HG03520 (cell line): ENCODE measurements around the gene CLSTN1.

Experiments
- ATAC-seq: cut with Tn5 transposase; IDR thresholded peaks from one replicate; pipeline ENCODE4 v1.9.1; 2021; ENCODE audit warnings: mild to moderate bottlenecking, moderate library complexity; ENCODE audit not compliant: unreplicated experiment

The CLSTN1 gene

DNA sequence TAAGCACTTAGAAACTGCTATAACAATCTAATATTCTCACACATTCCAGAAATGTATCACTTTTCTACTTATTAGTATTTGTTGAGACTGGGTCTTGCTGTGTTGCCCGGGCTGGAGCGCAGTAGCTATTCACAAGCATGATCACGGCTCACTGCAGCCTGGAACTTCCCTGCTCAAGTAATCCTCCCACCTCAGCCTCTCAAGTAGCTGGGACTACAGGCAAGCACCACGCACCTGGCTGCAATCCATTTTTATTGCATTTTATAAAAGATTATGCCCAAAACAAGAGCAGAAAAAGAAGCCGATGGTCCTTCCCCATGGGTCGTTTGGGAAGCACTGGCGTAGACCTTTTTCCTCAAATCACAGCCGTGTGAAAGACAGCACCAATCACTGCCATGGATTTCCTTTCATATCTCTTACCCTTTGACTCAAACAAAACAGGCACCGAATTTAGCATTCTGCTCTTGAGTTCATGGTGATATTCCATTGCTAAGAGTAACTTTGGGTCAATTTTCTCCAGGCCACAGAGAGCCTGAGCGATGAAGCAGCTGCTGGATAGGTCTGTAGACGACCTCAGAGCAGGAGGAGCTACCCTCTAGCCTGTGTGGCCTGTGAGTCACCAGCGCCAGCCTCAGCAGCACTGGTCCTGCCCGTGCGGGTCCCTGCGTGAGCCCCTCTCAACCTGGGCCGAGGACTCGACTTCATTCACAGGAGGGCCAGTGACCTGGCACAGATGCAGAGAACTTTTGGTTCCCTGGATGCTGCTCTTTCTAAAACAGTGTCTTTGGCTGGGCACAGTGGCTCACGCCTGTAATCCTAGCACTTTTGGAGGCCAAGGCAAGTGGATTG is 91.4 kb downstream of the CLSTN1 start:
- ATAC-seq, result no peak

DNA sequence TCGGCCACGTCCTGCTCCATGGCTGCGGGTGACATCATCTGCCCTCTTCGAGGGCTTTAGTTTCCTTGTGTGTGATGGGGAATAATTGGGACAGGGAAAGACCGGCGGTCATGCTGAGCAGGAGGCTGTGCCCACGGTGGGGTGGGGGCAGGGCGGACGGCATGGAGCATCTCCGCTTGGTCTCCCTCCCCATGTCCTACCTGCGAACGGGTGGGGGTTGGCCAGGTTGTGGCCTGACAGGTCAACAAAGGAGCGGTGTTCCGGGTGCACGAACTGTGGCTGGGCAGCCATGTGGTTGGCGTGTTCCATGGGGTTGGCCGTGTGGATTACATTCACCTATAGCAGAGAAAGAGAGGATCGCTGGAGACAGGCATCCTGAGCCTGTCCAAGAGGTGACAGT is 92.2 kb downstream of the CLSTN1 start:
- ATAC-seq, result no peak

DNA sequence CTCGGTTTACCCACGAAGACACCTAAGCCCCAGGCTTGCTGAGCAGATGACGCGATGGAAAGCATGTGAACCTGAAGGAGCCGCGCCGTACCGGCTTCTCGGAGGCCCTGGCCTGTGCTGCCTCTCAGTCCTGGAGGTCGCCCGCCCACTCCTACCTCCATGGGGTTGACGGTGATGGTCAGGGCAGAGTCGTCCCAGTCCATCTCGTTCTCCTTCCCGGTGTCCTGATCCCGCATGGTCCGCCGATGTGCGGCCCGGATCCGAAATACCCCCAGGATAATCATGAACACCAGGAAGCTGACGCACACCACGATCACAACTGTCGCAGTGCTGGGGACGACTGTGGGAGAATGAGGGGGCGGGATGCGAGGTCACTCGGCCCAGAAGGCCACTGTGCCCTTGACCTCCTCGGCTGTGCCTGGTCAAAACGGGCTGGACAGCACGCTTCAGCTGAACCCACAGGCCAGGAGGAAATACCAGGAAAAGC is 92.7 kb downstream of the CLSTN1 start:
- ATAC-seq, result no peak

DNA sequence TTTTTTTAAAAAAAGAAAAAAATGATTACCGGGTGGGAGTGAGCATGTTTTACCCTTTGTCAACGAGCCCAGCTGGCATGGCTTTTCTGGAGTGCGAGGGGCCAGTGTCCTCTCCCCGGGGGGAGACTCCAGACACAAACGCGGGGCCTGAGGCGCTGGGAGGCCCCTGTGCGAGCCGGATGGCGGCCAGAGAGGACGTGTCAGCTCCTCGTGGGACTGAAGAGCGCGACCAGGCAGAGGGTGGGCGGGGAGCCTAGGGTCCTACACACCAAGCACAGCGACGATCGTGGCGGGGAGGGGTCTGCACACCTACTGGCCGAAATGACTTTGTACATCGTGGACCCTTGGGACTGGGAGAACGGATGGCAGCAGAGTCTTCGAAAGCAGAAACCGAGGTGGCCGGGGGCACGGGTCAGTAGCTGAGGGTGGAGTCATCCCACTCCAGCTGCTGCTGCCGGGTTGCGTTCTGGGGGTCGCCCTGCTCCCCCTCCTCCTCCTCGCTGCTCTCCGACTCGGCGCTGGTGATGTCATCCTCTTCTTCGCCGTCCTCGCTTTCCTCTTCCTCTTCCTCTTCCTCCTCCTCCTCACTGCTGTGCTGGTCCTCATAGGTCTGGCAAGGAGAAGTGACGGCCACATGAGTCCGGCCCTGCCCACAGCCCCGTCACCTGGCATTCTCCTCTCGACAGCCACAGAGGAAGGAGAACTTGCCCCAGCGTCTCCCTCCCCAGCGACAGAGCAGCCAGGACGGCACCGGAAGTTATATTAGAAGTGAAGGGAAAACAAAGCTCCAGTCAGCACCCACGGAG is 93.5 kb downstream of the CLSTN1 start:
- no peak for ATAC-seq

DNA sequence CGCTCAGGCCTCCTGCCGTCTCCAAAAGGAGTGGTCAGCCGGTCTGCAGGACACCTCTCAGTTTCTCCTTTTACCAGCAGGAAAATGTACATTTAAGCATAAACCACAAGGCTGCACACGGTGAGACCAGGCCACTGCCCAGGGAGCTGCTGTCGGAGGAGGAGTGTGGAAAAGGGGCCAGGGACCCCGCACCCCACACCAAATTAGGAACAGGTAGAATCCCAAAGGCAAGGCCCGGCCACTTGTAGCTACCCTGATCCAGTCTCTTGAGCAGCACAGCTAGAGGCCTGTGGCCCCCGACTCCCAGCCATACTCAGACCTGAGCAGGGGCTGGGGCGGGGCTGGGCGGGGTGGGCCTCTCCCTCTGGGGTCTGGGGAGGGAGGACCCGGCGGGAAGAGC is 94.2 kb downstream of the CLSTN1 start:
- no peak for ATAC-seq

DNA sequence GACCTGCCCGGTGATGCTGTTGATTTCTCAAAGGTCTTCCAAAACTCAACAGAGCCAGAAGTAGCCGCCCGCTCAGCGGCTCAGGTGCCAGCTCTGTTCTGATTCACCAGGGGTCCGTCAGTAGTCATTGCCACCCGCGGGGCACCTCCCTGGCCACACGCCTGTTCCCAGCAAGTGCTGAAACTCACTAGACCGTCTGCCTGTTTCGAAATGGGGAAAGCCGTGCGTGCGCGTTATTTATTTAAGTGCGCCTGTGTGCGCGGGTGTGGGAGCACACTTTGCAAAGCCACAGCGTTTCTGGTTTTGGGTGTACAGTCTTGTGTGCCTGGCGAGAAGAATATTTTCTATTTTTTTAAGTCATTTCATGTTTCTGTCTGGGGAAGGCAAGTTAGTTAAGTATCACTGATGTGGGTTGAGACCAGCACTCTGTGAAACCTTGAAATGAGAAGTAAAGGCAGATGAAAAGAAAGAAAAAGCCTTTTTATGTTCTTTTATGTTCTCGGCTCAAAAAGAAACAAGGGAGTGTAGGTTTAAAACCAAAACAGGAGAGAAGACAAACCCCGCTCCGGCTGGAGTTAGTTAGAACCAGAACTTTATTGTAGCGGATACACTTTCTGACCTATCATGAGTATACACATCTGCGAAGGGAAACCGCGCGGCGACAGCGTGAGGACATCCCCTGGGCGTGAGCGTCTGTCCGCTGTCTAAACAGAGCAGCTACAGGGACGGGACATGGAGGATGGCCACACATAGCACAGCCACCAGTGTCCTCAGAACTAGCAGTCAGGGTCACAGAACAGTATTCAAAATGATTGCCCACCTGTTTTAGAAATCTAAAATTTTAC is 95.1 kb downstream of the CLSTN1 start:
- ATAC-seq, result no peak

DNA sequence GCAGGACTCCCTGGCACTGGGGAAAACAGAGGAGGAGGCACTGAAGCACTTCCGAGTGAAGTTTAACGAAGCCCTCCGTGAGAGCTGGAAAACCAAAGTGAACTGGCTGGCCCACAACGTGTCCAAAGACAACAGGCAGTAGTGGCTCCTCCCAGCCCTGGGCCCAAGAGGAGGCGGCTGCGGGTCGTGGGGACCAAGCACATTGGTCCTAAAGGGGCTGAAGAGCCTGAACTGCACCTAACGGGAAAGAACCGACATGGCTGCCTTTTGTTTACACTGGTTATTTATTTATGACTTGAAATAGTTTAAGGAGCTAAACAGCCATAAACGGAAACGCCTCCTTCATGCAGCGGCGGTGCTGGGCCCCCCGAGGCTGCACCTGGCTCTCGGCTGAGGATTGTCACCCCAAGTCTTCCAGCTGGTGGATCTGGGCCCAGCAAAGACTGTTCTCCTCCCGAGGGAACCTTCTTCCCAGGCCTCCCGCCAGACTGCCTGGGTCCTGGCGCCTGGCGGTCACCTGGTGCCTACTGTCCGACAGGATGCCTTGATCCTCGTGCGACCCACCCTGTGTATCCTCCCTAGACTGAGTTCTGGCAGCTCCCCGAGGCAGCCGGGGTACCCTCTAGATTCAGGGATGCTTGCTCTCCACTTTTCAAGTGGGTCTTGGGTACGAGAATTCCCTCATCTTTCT is 96.7 kb downstream of the CLSTN1 start:
- no peak for ATAC-seq

DNA sequence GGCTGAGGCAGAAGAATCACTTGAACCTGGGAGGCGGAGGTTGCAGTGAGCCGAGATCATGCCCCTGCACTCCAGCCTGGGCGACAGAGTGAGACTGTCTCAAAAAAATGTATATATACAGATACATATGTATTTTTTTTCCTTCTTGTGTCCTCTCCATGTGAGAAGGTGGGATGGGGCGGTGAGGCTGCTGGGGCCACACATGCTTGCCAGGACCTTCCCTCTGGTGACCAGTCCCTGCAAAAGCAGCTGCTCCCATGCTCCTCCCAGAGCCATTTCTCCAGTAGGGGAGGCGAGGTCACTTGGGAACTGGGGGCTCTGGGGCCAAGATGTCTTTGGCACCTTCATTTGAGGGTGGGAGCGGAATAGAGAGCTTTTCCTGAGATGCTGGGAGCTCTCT is 97.4 kb downstream of the CLSTN1 start:
- ATAC-seq, result no peak

DNA sequence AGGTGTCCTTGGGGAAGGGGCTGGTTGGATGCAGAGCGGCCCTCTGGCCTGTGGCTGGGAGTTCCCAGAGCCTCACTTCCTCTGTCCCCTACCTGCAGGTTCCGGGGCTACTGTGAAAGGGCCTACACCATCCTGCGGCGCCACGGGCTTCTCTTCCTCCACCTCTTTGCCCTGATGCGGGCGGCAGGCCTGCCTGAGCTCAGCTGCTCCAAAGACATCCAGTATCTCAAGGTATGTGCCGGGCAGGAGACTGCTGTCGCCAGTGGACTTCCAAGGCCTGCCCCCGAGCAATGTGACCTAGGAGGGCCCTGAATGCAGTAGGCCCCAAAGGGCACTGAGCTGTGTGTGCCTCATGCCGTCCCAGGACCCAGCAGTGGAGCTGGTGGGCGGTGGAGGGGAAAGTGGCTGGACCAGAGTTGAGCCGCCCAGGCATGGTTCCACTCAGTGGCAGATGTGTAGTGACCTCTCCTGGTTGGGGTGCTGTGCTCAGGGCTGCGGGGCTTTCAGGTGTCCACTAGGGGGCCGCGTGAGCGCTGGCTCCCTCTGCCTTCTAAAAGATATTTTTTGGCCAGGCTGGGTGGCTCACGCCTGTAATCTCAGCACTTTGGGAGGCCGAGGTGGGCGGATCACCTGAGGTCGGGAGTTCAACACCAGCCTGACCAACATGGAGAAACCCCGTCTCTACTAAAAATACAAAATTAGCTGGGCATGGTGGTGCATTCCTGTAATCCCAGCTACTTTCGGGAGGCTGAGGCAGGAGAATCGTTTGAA is 98.9 kb downstream of the CLSTN1 start:
- no peak for ATAC-seq

DNA sequence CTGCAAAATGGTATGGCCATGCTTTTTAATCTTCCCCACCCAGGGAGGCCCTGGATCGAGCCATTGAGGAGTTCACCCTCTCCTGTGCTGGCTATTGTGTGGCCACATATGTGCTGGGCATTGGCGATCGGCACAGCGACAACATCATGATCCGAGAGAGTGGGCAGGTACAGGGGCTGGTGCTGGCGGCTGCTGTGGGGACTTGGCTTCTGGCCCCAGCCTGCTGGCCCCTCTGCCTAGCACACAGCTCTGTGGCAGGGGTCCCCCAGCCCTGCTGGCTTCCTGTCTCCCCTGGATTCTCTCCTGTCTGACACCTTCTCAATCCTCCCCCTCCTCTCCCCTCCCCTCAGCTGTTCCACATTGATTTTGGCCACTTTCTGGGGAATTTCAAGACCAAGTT is 99.8 kb downstream of the CLSTN1 start:
- no peak for ATAC-seq

DNA sequence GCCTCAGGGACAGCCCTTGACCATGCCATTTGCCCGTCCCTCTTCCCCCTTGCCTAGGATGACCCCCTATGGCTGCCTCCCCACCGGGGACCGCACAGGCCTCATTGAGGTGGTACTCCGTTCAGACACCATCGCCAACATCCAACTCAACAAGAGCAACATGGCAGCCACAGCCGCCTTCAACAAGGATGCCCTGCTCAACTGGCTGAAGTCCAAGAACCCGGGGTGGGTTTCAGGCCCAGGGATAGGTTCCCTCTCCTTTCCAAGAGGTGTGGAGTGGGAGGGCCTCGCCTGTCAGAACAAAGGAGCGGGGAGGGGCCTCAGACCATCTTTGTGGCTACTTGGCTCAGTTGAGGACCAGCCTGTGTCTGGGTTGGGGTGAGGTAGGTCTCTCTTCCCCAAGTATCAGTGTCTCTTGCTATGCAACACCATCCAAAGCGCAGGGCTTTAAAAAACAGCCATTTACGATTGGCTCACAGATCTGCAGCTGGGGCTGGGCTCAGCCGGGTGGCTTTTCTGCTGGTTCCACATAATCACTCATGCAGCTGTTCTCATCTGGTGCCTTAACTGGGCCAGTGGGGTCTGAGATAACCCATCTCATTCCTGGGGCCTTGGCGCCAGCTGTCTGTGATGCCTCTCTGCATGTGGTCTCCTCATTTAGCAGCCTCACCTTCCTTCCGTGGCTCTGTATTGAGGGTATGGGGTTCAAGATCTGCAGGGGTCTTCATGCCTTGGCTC is 100.5 kb downstream of the CLSTN1 start:
- no peak for ATAC-seq

DNA sequence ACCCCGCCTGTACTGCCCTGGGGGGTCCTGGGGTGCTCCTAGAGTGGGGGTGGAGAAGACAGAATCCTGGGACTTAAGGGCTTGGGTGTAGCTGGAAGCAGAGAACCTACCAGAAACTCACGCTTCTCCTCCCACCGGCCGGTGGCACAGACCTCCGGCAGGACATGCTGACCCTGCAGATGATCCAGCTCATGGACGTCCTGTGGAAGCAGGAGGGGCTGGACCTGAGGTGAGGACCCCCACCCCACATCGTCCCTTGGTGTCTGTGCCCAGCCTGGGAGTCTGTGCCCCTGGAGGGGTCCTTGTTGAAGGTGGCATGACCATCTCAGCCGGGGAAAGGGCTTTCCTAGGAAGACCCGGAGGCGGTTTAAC is 101.4 kb downstream of the CLSTN1 start:
- ATAC-seq, result no peak

DNA sequence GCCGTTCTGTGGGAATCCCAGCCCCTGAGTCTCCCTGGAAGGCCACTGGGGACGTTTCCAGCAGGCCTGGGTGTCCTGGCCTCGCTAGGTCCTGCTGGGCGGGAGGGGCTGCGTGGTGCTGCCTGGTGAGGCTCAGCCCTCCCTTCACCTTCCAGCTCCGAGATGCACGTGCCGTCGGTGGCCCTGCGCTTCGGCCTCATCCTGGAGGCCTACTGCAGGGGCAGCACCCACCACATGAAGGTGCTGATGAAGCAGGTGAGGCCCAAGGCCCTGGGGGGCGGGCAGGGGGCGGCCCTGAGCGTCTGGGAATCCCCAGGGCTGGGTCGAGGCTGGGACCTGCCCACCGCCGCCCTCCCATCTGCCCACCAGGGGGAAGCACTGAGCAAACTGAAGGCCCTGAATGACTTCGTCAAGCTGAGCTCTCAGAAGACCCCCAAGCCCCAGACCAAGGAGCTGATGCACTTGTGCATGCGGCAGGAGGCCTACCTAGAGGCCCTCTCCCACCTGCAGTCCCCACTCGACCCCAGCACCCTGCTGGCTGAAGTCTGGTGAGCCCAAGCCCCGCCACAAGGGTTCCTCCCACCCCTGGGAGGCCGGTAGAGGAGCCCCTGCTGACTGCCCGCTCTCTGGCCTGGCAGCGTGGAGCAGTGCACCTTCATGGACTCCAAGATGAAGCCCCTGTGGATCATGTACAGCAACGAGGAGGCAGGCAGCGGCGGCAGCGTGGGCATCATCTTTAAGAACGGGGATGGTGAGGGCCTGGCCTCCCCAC is 102.0 kb downstream of the CLSTN1 start:
- ATAC-seq, result no peak

DNA sequence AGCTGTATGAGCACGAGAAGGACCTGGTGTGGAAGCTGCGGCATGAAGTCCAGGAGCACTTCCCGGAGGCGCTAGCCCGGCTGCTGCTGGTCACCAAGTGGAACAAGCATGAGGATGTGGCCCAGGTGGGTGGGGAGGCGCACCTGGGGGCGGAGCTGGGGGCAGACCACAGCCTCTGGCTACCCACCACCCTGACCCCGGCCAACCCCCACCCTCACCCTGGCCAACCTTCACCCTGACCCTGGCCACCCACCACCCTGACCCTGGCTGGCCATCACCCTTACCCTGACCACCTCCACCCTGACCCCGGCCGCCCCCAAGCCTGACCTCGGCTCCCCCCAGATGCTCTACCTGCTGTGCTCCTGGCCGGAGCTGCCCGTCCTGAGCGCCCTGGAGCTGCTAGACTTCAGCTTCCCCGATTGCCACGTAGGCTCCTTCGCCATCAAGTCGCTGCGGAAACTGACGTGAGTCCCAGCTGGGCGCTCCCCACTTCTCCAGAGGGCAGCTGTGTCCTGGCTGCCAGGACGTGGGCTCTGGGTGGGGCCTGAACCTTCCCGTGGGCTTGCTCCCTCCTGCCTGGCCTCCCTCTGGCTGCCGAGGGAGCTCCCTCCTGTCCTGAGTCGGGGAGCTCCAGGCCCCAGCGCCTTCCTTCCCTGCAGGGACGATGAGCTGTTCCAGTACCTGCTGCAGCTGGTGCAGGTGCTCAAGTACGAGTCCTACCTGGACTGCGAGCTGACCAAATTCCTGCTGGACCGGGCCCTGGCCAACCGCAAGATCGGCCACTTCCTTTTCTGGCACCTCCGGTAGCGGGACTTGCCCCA is 102.8 kb downstream of the CLSTN1 start:
- ATAC-seq, result no peak

DNA sequence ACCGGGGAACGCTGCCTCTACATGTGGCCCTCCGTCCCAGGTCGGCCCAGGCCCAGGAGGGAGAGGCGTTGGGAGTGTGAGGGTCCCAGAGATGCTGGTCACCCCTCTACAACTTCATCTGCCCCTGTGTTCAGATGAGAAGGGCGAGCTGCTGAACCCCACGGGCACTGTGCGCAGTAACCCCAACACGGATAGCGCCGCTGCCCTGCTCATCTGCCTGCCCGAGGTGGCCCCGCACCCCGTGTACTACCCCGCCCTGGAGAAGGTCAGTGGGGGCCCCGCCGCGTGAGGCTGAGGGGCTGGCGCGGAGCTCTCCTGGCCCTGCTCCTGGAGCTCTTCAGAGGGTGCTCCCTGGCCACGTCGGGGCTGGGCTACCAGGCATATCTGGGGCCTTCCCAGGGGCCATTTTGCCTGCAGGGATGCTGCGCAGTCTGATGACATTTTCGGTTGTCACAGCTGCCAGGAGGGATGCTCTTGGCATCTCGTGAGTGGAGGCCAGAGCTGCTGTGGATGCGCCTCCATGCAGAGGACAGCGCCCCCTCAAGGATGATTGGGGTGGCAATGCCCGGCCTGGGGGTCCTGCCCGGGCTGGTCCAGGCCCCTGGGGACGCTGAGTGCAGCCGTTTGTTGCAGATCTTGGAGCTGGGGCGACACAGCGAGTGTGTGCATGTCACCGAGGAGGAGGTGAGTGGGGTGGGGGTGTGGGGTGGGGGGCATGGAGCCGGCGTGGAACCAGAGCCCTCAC is 103.6 kb downstream of the CLSTN1 start:
- no peak for ATAC-seq

DNA sequence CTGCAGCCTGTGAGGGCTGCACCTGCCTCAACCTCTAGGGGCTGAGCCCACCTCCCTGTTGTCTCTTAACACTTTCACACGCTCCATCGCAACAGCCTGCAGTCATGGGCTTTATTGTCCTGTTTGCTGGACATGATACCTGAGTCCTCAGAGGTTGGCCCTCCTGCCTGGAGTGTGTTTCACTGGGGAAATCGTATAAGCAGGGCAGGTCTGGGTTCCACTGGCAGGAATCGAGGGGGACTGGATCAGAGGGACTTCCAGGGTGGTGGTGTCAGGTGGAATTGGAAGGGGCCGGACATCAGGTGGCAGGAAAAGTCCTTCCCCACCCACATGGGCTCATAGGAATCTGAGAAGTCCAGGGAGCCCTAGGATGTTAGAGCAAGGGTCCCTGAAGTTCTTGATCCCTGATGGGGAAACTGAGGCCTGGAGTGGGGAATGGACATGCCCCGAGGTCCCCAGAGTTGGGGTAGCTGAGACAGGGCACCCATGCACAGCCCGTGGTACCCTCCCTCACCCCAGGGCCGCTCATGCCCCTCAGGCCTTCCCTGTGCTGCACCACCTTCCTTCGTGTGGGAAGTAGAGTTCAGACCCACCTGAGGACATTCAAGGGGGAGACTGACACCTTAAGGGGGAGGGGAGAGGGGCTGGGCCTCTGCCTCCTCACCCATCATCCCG is 105.6 kb downstream of the CLSTN1 start:
- no peak for ATAC-seq
